Measurements from ENCODE around the gene ASB9. TPM values are rescaled to one million over a fixed set of nuclear protein-coding genes. Genes with fewer than 3 reads are reported as not detected.

ASB9 gene
- total and polyA plus RNA-seq, 2 of the 8 experiments (the other 6 are each of a cell fraction or from before 2014, with no cell fraction given), result 0.54 to 1.2 TPM

GRCh38 chrX:15298780-15299179, 28.9 kb upstream of the ASB9 start:
- H3K79me2 ChIP-seq (ENCODE audit: control insufficient read depth in 1 of 2, insufficient read depth in 2 of 2, low read length in 2 of 2), result no peaks in the 10 kb centered on the region
- H3K79me1 ChIP-seq (ENCODE audit: low read depth, low read length), result no peaks in the 10 kb centered on the region
- no peak overlapping the region for H2AK5ac ChIP-seq (ENCODE audit: low read depth, low read length)
- WGBS, 2 experiments (ENCODE audit: extremely low coverage in 1 of 2, insufficient coverage in 1 of 2, insufficient read length in 1 of 2, insufficient replicate concordance in 2 of 2, low coverage in 1 of 2, low lambda C conversion rate in 2 of 2, missing lambda C conversion rate in 1 of 2), result 90% methylated on average over 3 of the region's 3 CpGs; no CpG with 5 or more reads in 1 of the 2 experiments
- no peak overlapping the region for H2BK20ac ChIP-seq (ENCODE audit: low read length)
- H2BK5ac ChIP-seq (ENCODE audit: low read depth, low read length), result no peak overlapping the region
- no peak overlapping the region for H3K9ac ChIP-seq (replicated peaks in 1 of 4; ENCODE audit: extremely low read depth in 1 of 4, low read depth in 3 of 4, low read length in 3 of 4)
- H3K18ac ChIP-seq (ENCODE audit: extremely low read depth, low read length), result no peak overlapping the region
- ChIA-PET CTCF (ENCODE audit: partially characterized antibody) (interaction anchor here (1.1 to 1.4 kb wide), 2 partner anchors 21 to 167 kb away, joined by 3 read pairs; no protein-coding TSS in a partner anchor), POLR2A (ENCODE audit: partially characterized antibody) (no interaction called here)
- H3K27me3 ChIP-seq (replicated peaks in 1 of 4; ENCODE audit: control insufficient read depth in 3 of 4, extremely low read depth in 1 of 4, insufficient read depth in 3 of 4, low read length in 3 of 4), result no peaks in the 10 kb centered on the region
- H3K4ac ChIP-seq (replicated peaks; ENCODE audit: insufficient read length, low read depth, low read length), result no peak overlapping the region
- no peak overlapping the region for H3K27ac ChIP-seq (ENCODE audit: low read depth, low read length)
- H3K4me3 ChIP-seq (ENCODE audit: extremely low read depth in 1 of 4, insufficient read depth in 2 of 4, low read depth in 3 of 4, low read length in 4 of 4), result no peak overlapping the region
- H3K36me3 ChIP-seq (ENCODE audit: control insufficient read depth in 2 of 4, insufficient read depth in 4 of 4, low read length in 3 of 4), result no peaks in the 10 kb centered on the region
- no peak overlapping the region for H3K23ac ChIP-seq (ENCODE audit: insufficient read length)
- H3K56ac ChIP-seq (replicated peaks; ENCODE audit: insufficient read length, low read depth, low read length), result no peak overlapping the region
- H2BK12ac ChIP-seq (ENCODE audit: low read depth, low read length), result no peak overlapping the region
- no peaks in the 10 kb centered on the region for H3K9me3 ChIP-seq (ENCODE audit: insufficient read depth in 2 of 2, low read depth in 1 of 2, low read length in 1 of 2)
- no peaks in the 10 kb centered on the region for H3K4me1 ChIP-seq (replicated peaks in 1 of 4; ENCODE audit: control insufficient read depth in 3 of 4, insufficient read depth in 4 of 4, low read length in 3 of 4)
- no peak overlapping the region for H2BK15ac ChIP-seq (ENCODE audit: low read length)
- no peak overlapping the region for H4K8ac ChIP-seq (ENCODE audit: extremely low read depth, insufficient read depth, low read length)
- H2AFZ ChIP-seq (ENCODE audit: low read length), result no peak overlapping the region
- H3K4me2 ChIP-seq (ENCODE audit: insufficient read depth in 1 of 2, low read depth in 2 of 2, low read length in 2 of 2), result no peak overlapping the region
- H3K14ac ChIP-seq (ENCODE audit: insufficient read length), result no peak overlapping the region
- no peaks in the 10 kb centered on the region for H4K20me1 ChIP-seq (replicated peaks in 1 of 2; ENCODE audit: control insufficient read depth in 1 of 2, insufficient read depth in 2 of 2, low read length in 2 of 2)
- DNase-seq (ENCODE audit: low read depth in 1 of 2, low spot score in 2 of 2) (no peak), FAIRE-seq (no peak)
- H3K23me2 ChIP-seq (ENCODE audit: low read depth, low read length), result no peaks in the 10 kb centered on the region
- no peak overlapping the region for H4K5ac ChIP-seq (ENCODE audit: insufficient read length, low read depth, low read length)
- no peak overlapping the region for H4K91ac ChIP-seq (replicated peaks; ENCODE audit: insufficient read length, low read length)
- H2BK120ac ChIP-seq (replicated peaks; ENCODE audit: low read depth, low read length), result no peak overlapping the region
- TF ChIP-seq SRF (IDR thresholded peaks at IDR 0.05; ENCODE audit: low read depth, low read length) (no peak), YY1 (IDR thresholded peaks at IDR 0.05; ENCODE audit: low read depth, low read length) (no peak), TEAD4 (IDR thresholded peaks at IDR 0.05; ENCODE audit: low read depth, low read length) (no peak)
